Lower leg skin (tissue), 3 donors: ENCODE measurements around the gene CNNM4.

Source experiments
- POLR2A ChIP-seq, 2 donors: fragments of 450-650 bp; IDR thresholded peaks; one replicate each; pipeline ENCODE4 v1.6.1; 2016 to 2017; ENCODE audit warnings: antibody characterized with exemption in 2 of 2, mild to moderate bottlenecking in 1 of 2, moderate library complexity in 1 of 2
- TF ChIP-seq, protein P1 (sequence below), 3 donors: fragments of 450-650 bp; IDR thresholded peaks; one replicate each; pipeline ENCODE4 v1.5.1; 2016; ENCODE audit warnings: antibody characterized with exemption in 3 of 3, mild to moderate bottlenecking in 3 of 3, moderate library complexity in 2 of 3

DNA sequence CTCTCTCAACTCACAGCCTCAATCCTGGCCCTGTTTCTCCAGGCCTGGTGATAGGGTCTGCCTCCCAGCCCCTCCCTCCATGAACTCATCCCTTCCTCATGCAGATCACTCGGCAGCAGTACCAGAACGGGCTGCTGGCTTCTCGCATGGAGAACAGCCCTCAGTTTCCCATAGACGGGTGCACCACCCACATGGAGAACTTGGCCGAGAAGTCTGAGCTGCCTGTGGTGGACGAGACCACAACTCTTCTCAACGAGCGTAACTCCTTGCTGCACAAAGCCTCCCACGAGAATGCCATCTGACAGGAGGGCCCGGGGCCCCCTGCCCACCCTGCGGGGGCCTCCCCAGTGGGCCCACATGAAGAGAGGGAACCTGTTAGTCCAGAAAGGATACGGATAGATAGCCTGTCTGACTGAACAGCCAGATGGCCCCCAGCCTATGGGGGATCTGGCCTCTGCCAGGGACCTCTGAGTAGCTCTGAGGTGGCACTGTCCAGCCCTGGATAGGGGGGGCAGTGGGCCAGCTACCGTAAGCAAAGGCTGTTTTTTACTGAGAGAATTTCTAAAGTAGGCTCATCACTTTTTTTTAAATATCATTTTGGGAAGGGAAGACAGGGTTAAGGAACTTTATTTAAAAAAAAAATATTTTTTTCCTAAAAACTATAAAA is 48.6 kb downstream of the CNNM4 start:
- TF ChIP-seq, protein P1, sequence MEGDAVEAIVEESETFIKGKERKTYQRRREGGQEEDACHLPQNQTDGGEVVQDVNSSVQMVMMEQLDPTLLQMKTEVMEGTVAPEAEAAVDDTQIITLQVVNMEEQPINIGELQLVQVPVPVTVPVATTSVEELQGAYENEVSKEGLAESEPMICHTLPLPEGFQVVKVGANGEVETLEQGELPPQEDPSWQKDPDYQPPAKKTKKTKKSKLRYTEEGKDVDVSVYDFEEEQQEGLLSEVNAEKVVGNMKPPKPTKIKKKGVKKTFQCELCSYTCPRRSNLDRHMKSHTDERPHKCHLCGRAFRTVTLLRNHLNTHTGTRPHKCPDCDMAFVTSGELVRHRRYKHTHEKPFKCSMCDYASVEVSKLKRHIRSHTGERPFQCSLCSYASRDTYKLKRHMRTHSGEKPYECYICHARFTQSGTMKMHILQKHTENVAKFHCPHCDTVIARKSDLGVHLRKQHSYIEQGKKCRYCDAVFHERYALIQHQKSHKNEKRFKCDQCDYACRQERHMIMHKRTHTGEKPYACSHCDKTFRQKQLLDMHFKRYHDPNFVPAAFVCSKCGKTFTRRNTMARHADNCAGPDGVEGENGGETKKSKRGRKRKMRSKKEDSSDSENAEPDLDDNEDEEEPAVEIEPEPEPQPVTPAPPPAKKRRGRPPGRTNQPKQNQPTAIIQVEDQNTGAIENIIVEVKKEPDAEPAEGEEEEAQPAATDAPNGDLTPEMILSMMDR (IDR thresholded peaks at IDR 0.05), result no peak
- no peak for TF ChIP-seq POLR2A (IDR thresholded peaks at IDR 0.05)
